Muscle layer of colon (tissue), 2 donors: ENCODE data around the gene ADISSP.

Experiments used
- H3K27ac ChIP-seq: one replicate; pipeline ENCODE4 v1.7.0; 2013; ENCODE audit warnings: low read depth, mild to moderate bottlenecking, low read length, moderate library complexity
- H3K27me3 ChIP-seq, 2 donors: one replicate each; pipeline ENCODE4 v1.7.0; 2013; ENCODE audit warnings: low read length in 2 of 2, mild to moderate bottlenecking in 2 of 2; ENCODE audit not compliant: insufficient read depth in 2 of 2, control insufficient read depth in 1 of 2
- H3K36me3 ChIP-seq: one replicate; pipeline ENCODE4 v1.7.0; 2013; ENCODE audit warnings: mild to moderate bottlenecking, low read length; ENCODE audit not compliant: insufficient read depth
- H3K4me1 ChIP-seq: one replicate; pipeline ENCODE4 v1.7.0; 2013; ENCODE audit warnings: mild to moderate bottlenecking, low read length; ENCODE audit not compliant: insufficient read depth
- H3K4me3 ChIP-seq, 2 donors: one replicate each; pipeline ENCODE4 v1.7.0; 2013; ENCODE audit warnings: low read length in 2 of 2, low read depth in 1 of 2, mild to moderate bottlenecking in 1 of 2, moderate library complexity in 1 of 2
- H3K9ac ChIP-seq: one replicate; pipeline ENCODE4 v1.7.0; 2013; ENCODE audit warnings: low read length
- H3K9me3 ChIP-seq: one replicate; pipeline ENCODE4 v1.7.0; 2013; ENCODE audit warnings: mild to moderate bottlenecking, low read length
- donor health status: abdominal sarcoma.
- donor health status: Adenocarcinoma of cecum.

Gene ADISSP

GRCh38 chr20:3739926-3740451, 27.6 kb downstream of the ADISSP start:
- H3K4me1 ChIP-seq, result no peaks in the 10 kb centered on the region
- no peak overlapping the region for H3K4me3 ChIP-seq
- no peaks in the 10 kb centered on the region for H3K9me3 ChIP-seq
- no peaks in the 10 kb centered on the region for H3K36me3 ChIP-seq
- H3K9ac ChIP-seq, result no peak overlapping the region
- H3K27ac ChIP-seq, result no peak overlapping the region
- no peaks in the 10 kb centered on the region for H3K27me3 ChIP-seq

GRCh38 chr20:3739054-3739925, 28.3 kb downstream of the ADISSP start:
- H3K9ac ChIP-seq, result no peak overlapping the region
- no peak overlapping the region for H3K4me3 ChIP-seq
- no peaks in the 10 kb centered on the region for H3K9me3 ChIP-seq
- H3K4me1 ChIP-seq, result peaks cover under 1% of the 10 kb centered on the region
- no peaks in the 10 kb centered on the region for H3K36me3 ChIP-seq
- H3K27ac ChIP-seq, result no peak overlapping the region
- no peaks in the 10 kb centered on the region for H3K27me3 ChIP-seq

GRCh38 chr20:3738111-3739053, 29.2 kb downstream of the ADISSP start:
- H3K4me1 ChIP-seq, result peaks cover 5% of the 10 kb centered on the region
- H3K36me3 ChIP-seq, result no peaks in the 10 kb centered on the region
- no peaks in the 10 kb centered on the region for H3K9me3 ChIP-seq
- H3K9ac ChIP-seq, result no peak overlapping the region
- H3K4me3 ChIP-seq, result no peak overlapping the region
- no peak overlapping the region for H3K27ac ChIP-seq
- peaks cover 0 to 1% of the 10 kb centered on the region in 2 donors for H3K27me3 ChIP-seq

- no peak overlapping the region for H3K27ac ChIP-seq
- H3K4me1 ChIP-seq, result peaks cover 5% of the 10 kb centered on the region
- H3K36me3 ChIP-seq, result no peaks in the 10 kb centered on the region
These were observed 31.8 kb downstream of the ADISSP start for GRCh38 chr20:3735768-3736167.

GRCh38 chr20:3734111-3734843, 33.3 kb downstream of the ADISSP start:
- Histone ChIP-seq H3K9ac (no peak overlapping the region), H3K4me1 (peaks cover 5% of the 10 kb centered on the region), H3K9me3 (no peaks in the 10 kb centered on the region), H3K27ac (no peak overlapping the region), H3K36me3 (no peaks in the 10 kb centered on the region), H3K27me3 (peaks cover 4 to 26% of the 10 kb centered on the region in 2 donors), H3K4me3 (peak overlapping the region in 1 of 2 donors; percentile 32)

More at GRCh38 chr20:3735768-3736167, 31.8 kb downstream of the ADISSP start:
- Histone ChIP-seq H3K27me3 (peaks cover 4 to 18% of the 10 kb centered on the region in 2 donors), H3K4me3 (no peak overlapping the region), H3K9me3 (no peaks in the 10 kb centered on the region), H3K9ac (no peak overlapping the region)

GRCh38 chr20:3733119-3733995, 34.2 kb downstream of the ADISSP start:
- Histone ChIP-seq H3K36me3 (no peaks in the 10 kb centered on the region), H3K27ac (peak overlapping the region; percentile 13), H3K9ac (no peak overlapping the region), H3K4me1 (peaks cover 5% of the 10 kb centered on the region), H3K9me3 (no peaks in the 10 kb centered on the region), H3K27me3 (peaks cover 4 to 31% of the 10 kb centered on the region in 2 donors), H3K4me3 (peak overlapping the region; percentile 27 to 56)

- H3K9me3 ChIP-seq, result no peaks in the 10 kb centered on the region
- peak within 1 kb of the TSS; percentile 13 for H3K27ac ChIP-seq
- no peaks in the 10 kb centered on the region for H3K36me3 ChIP-seq
- no peak within 1 kb of the TSS for H3K9ac ChIP-seq
- peaks cover 10 to 31% of the 10 kb centered on the region in 2 donors for H3K27me3 ChIP-seq
- peak within 1 kb of the TSS; percentile 27 to 56 for H3K4me3 ChIP-seq
- H3K4me1 ChIP-seq, result peaks cover 9% of the 10 kb centered on the region
These were observed 35.0 kb downstream of the ADISSP start, which contains the start of gene HSPA12B for GRCh38 chr20:3732327-3733118. Gene HSPA12B, plus strand, starts transcription at chr20:3732685. Its CDS starts 5,990 bp downstream, at chr20:3738675.

- H3K4me1 ChIP-seq, result peaks cover 9% of the 10 kb centered on the region
- H3K4me3 ChIP-seq, result no peak overlapping the region
- H3K27ac ChIP-seq, result no peak overlapping the region
- H3K27me3 ChIP-seq, result peaks cover 10 to 31% of the 10 kb centered on the region in 2 donors
- H3K9ac ChIP-seq, result no peak overlapping the region
- H3K36me3 ChIP-seq, result no peaks in the 10 kb centered on the region
- H3K9me3 ChIP-seq, result no peaks in the 10 kb centered on the region
These were observed 35.6 kb downstream of the ADISSP start for GRCh38 chr20:3731944-3732326.

- Histone ChIP-seq H3K36me3 (no peaks in the 10 kb centered on the region), H3K4me3 (no peak overlapping the region), H3K27me3 (peaks cover 10 to 31% of the 10 kb centered on the region in 2 donors), H3K9me3 (no peaks in the 10 kb centered on the region), H3K27ac (no peak overlapping the region), H3K9ac (no peak overlapping the region), H3K4me1 (peaks cover 9% of the 10 kb centered on the region)
These were observed 36.5 kb downstream of the ADISSP start for GRCh38 chr20:3730803-3731672.
